GM19397 (cell line): ENCODE results near the gene SMARCA1.

ENCODE experiments used
- ATAC-seq: cut with Tn5 transposase; IDR thresholded peaks from one replicate; pipeline ENCODE4 v1.9.1; 2021; ENCODE audit warnings: mild to moderate bottlenecking, moderate library complexity; ENCODE audit not compliant: unreplicated experiment

The SMARCA1 gene

GRCh38 chrX:129461801-129462456 is 61.4 kb downstream of the SMARCA1 start:
- no peak for ATAC-seq

DNA sequence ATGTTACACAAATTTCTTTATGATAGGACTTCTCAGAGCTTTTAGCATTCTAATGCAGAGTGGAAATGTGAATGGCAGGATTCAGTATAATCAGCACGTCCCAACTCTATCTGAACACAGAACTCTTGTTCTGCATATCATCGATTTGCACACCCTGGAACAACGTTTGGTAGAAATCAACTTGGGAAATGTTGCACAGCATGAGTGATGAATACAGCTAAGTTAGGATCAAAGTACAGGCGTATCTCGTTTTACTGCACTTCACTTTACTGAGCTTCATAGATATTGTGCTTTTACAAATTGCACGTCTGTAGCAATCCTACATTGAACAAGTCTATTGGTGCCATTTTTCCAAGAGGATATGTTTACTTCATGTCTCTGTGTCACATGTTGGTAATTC is 70.8 kb downstream of the SMARCA1 start:
- no peak for ATAC-seq

DNA sequence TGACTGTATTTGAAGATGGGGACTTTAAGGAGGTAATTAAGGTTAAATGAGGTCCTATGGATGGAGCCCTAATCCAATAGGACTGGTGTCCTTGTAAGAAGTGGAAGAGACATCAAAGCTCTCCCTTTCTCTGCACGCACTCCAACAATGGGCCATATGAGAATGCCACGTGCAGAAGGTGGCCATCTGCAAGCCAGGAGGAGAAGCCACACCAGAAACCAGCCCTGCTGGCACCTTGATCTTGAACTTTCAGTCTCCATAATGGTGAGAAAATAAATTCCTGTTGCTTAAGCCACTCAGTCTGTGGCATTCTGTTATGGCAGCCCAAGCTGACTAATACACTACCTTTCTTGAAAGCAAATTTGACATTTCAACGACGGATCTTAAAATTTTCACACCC is 73.2 kb downstream of the SMARCA1 start:
- ATAC-seq = no peak

DNA sequence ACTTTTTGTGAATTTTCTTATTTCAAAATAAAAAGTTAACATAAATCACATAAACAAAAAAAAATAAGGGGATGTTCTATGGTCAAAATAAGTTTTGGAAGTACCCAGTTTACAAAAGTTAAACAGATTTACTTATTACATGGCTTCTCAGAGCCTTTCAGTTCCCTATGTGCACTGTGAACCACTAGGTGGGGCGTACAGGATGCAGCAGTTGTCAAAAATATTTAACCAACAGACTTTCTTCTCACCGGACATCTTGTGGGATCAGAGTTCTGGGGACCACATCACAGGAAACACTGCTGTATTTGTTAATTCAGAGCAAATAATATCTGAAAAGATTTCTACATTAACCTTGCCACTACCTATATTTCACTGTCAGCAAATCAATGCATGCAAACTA is 74.1 kb downstream of the SMARCA1 start:
- no peak for ATAC-seq

- ATAC-seq = no peak
Measured at GRCh38 chrX:129445436-129445835, 77.9 kb downstream of the SMARCA1 start.

GRCh38 chrX:129433945-129434344 is 89.3 kb downstream of the SMARCA1 start:
- no peak for ATAC-seq

DNA sequence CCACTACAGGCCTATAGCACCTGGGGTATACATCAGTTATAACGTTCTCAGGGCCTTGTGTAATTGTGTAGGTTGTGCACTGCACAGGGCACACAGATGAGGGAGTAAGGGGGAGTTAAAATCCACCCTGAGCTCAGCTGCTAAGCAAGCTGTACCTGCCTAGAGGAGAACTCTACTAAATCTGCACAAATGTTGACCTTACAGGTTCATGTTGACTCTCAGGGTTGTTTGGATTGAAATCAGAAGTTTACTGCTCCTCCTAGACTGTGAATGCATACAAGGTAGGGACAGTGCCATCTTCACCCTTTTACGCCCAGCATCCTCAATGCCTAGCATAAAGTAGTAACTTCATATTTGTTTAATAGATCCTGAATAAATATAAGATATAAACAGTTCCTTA is 89.8 kb downstream of the SMARCA1 start:
- ATAC-seq = no peak

DNA sequence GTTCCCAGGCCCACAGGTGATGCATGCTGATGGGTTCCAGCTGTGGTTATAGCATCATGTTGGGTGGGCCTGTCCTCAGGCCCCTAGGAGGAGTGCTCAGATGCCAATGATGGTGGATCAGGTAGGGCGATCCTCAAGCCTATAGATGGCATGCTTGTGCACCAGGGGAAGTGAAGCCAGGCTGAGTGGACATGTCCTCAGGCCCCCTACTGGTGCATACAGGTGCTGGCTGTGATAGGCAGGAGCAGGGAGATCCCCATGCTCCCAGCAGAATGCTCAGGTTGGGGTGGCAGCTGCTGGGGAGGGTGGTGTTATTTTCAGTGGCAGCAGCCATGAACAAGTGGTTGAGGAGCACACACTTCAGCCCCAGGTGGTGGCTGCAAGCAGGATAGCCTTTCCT is 96.0 kb downstream of the SMARCA1 start:
- ATAC-seq = no peak

- ATAC-seq = no peak
Measured at GRCh38 chrX:129423191-129423590, 100.1 kb downstream of the SMARCA1 start.

- no peak for ATAC-seq
Measured at GRCh38 chrX:129404670-129405008, 118.7 kb downstream of the SMARCA1 start.

- no peak for ATAC-seq
Measured at GRCh38 chrX:129403974-129404669, 119.2 kb downstream of the SMARCA1 start.
